ENCODE results near the gene CNTNAP5.

The CNTNAP5 gene

DNA sequence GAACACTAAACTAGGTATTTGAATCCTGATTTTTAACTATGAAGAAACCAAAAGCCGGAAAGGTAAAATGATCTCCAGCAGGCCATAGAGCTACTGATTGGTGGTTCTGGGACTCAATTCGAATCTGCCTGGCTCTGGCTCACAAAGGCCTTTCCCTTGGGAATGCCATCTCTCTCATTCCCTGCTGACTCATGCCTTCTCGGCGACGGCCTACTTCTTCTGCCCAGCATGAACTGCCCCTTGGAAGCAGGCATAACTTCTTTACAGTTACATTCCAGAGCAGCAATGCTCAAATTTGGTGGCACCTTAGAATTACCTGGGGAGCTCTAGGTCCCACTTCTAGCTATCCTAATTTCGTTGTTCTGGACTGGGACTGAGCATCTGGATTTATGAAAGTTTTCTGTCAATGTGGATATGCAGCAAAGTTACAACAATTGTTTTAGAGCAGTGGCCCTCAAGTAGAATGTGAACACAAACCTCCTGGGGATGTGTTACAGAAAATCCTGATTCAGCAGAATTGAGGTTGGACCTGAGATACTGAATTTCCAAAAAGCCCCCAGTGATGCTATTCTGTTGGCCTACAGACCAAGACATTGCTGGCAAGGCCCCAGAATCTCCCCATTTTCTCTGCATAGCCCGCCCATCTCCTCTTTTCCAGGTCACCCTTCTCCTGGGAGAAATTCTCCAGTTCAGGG, 261.1 kb downstream of the CNTNAP5 start:
- no peak for DNase-seq (ENCODE audit: low read depth)
- TF ChIP-seq, protein P1, sequence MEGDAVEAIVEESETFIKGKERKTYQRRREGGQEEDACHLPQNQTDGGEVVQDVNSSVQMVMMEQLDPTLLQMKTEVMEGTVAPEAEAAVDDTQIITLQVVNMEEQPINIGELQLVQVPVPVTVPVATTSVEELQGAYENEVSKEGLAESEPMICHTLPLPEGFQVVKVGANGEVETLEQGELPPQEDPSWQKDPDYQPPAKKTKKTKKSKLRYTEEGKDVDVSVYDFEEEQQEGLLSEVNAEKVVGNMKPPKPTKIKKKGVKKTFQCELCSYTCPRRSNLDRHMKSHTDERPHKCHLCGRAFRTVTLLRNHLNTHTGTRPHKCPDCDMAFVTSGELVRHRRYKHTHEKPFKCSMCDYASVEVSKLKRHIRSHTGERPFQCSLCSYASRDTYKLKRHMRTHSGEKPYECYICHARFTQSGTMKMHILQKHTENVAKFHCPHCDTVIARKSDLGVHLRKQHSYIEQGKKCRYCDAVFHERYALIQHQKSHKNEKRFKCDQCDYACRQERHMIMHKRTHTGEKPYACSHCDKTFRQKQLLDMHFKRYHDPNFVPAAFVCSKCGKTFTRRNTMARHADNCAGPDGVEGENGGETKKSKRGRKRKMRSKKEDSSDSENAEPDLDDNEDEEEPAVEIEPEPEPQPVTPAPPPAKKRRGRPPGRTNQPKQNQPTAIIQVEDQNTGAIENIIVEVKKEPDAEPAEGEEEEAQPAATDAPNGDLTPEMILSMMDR (conservative IDR thresholded peaks at IDR 0.05; ENCODE audit: low read depth, low read length): no peak

DNA sequence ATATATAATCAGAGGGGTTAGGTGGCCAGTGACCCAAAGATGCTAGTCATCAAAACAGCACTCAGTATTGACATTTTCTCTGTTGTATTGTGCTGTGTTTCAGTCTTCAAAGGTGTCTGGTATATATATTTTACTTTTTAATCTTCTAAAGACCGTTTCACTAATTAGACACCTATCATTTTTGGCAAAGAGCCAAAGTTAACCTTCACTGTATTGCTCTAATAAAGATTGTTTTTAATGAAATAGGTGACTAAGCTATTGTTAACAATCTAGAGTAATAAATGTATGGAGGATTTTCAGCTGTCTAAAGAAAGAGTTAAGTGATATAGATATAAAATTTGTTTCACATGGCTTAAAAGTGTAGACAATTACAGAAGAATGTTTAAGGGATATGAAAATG, 264.0 kb downstream of the CNTNAP5 start:
- no peak overlapping the region for H3K4me3 ChIP-seq (ENCODE audit: low read depth, low read length)
- DNase-seq (ENCODE audit: low read depth): no peak
- TF ChIP-seq, protein P1 (conservative IDR thresholded peaks at IDR 0.05; ENCODE audit: low read depth, low read length): no peak

More for the DNA sequence above, 261.1 kb downstream of the CNTNAP5 start:
- no peak overlapping the region for H3K4me3 ChIP-seq (ENCODE audit: low read depth, low read length)

DNA sequence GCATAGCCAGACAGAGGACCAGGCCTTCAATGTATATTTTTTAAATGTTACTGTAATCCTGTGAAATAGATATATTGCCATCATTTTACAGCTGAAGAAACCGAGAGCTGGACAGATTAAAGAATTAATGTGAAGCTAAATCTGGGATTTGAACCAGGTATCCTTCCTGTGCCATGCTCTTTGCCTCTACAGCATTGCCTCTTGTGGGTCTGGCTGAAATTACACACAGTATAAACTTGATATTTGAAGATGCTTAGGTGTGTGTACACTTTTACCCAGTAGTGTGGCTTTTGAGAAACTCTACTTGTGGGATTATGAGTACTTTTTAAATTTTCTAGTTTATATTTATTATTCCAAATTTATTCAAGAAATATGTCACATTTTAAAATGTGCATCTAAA, 264.5 kb downstream of the CNTNAP5 start:
- H3K4me3 ChIP-seq (ENCODE audit: low read depth, low read length): no peak overlapping the region
- TF ChIP-seq, protein P1 (conservative IDR thresholded peaks at IDR 0.05; ENCODE audit: low read depth, low read length): no peak
- no peak for DNase-seq (ENCODE audit: low read depth)

GRCh38 chr2:124296470-124296869, 271.4 kb downstream of the CNTNAP5 start:
- TF ChIP-seq, protein P1 (conservative IDR thresholded peaks at IDR 0.05; ENCODE audit: low read depth, low read length): no peak
- H3K4me3 ChIP-seq (ENCODE audit: low read depth, low read length): no peak overlapping the region
- DNase-seq (ENCODE audit: low read depth): no peak

DNA sequence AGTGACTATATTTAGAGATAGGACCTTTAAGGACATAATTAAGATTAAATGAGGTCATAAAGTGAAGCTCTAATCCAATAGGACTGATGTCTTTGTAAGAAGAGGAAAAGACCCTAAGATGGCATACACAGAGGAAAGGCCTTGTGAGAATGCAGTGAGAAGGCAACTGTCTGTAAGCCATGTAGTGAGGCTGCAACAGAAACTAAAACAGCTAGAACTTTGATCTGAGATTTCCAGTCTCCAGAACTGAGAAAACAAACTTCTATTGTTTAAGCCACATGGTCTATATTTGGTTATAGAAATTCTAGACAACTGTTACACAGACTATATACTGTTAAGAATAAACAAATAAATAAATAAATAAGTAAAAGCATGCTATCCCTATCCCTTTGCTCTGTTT, 276.8 kb downstream of the CNTNAP5 start:
- DNase-seq (ENCODE audit: low read depth): no peak

DNA sequence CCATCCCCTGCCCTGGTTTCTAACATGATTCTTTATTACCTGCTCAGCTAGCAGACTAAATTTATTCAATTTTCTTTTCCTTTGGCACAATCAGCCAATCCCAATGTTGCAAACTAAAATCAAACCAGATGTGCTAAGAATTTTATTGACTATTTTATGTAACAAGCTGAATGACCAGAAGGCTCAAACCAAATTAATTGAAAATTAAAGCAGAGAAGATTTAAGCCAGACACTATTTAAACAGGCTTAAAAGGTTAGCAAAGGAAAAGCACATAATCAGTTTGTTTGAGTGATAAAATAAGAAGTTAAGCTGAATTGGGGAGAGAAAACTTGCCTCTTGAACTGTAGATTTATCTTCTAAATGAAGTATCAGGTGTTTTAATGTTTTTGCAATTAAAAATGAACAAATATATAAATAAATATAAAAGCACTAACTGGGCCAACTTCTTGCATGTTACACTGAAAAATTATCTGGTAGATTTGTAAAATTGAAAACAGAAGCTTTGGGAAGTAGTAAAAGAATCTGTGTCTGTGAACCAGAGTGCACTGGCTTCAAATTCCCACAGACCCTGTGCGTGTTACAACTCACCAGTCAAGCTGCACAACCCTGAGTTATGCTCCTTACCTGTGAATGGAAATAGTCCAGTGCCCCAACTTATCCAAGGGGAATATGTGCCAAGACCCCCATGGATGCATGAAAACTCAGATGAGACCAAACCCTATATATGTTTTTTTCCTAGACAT, 283.4 kb downstream of the CNTNAP5 start:
- no peak for DNase-seq (ENCODE audit: low read depth)
- no peak overlapping the region for H3K4me3 ChIP-seq (ENCODE audit: low read depth, low read length)
- TF ChIP-seq, protein P1 (conservative IDR thresholded peaks at IDR 0.05; ENCODE audit: low read depth, low read length): no peak

More for the DNA sequence above, 276.8 kb downstream of the CNTNAP5 start:
- no peak overlapping the region for H3K4me3 ChIP-seq (ENCODE audit: low read depth, low read length)
- TF ChIP-seq, protein P1 (conservative IDR thresholded peaks at IDR 0.05; ENCODE audit: low read depth, low read length): no peak
